ENCODE measurements around the gene SAMSN1. TPM values are rescaled to one million over a fixed set of nuclear protein-coding genes. Genes with fewer than 3 reads are reported as not detected.
"Not testable (repeated sequence)": the region's sequence is repeated elsewhere in the genome, so short reads cannot be mapped to it uniquely, and the experiment has no call there.

SAMSN1 gene
- total and polyA plus RNA-seq, 2 experiments from 2014 or later, result 0.82 to 1.7 TPM

DNA sequence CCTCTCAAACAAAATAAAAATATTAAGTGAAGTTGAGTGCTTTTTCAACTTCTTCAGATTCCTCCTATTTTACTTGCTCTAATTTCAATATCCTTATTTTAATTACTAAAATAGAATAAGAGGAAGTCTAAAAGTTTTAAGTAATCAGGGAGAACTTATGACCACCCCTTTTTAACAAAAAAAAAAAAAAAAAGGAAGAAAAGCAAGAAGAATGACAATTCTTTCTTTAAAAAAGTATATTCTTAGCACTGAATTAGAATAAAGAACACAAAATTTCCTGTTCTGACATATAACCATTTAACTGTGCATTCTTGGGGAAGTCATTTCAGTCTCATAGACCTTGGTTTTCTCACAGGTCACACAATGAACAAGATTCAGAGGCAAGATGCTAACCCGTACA is 46.8 kb downstream of the SAMSN1 start:
- no peaks in the 10 kb centered on the region for H3K27me3 ChIP-seq
- no peaks in the 10 kb centered on the region for H3K9me2 ChIP-seq (replicated peaks; ENCODE audit: insufficient read depth)
- WGBS (ENCODE audit: low lambda C conversion rate, missing lambda C conversion rate), result 94% methylated on average over 1 of the region's 1 CpG
- no peak for DNase-seq (ENCODE audit: low spot score)
- H4K20me1 ChIP-seq (ENCODE audit: insufficient read depth, poor library complexity, severe bottlenecking), result no peaks in the 10 kb centered on the region
- H3K4me2 ChIP-seq, result no peak overlapping the region
- no peak for TF ChIP-seq EZH2phosphoT487 (IDR thresholded peaks at IDR 0.05; ENCODE audit: low read depth, severe bottlenecking, unreplicated experiment)
- no peak overlapping the region for H3K4me3 ChIP-seq
- no peak overlapping the region for H3K27ac ChIP-seq
- H3K36me3 ChIP-seq (replicated peaks; ENCODE audit: insufficient read depth, low read depth), result no peaks in the 10 kb centered on the region
- H3K9me3 ChIP-seq (ENCODE audit: low read depth), result no peaks in the 10 kb centered on the region
- H2AFZ ChIP-seq, result no peak overlapping the region
- H3K79me2 ChIP-seq, result no peaks in the 10 kb centered on the region
- no peaks in the 10 kb centered on the region for H3K4me1 ChIP-seq (ENCODE audit: insufficient read depth)

DNA sequence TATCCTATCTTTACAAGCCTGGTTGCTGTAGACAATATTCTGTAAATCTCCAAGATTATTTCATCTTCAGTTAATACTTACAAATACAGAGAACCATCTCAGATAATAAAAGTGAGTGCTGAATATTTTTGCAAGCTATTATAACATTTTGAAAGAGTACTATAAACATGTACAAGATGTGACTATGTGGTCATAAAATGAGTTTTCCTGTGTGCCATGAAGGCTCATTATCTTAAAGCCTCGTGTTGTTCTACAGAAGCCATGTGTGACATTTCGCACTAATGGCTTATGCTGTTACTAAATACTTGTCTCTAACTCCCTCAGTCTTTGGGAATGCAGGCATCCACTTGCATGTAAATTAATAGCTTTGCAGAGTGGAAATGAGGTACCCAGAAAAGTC is 48.3 kb downstream of the SAMSN1 start:
- Histone ChIP-seq H3K36me3 (replicated peaks; ENCODE audit: insufficient read depth, low read depth) (no peaks in the 10 kb centered on the region), H2AFZ (no peak overlapping the region), H4K20me1 (ENCODE audit: insufficient read depth, poor library complexity, severe bottlenecking) (no peaks in the 10 kb centered on the region), H3K4me2 (no peak overlapping the region), H3K79me2 (no peaks in the 10 kb centered on the region), H3K9me3 (ENCODE audit: low read depth) (no peaks in the 10 kb centered on the region), H3K27ac (no peak overlapping the region), H3K4me1 (ENCODE audit: insufficient read depth) (no peaks in the 10 kb centered on the region), H3K27me3 (no peaks in the 10 kb centered on the region), H3K4me3 (no peak overlapping the region), H3K9me2 (replicated peaks; ENCODE audit: insufficient read depth) (no peaks in the 10 kb centered on the region)
- 74% methylated on average over 2 of the region's 2 CpGs for WGBS (ENCODE audit: low lambda C conversion rate, missing lambda C conversion rate)
- no peak for DNase-seq (ENCODE audit: low spot score)
- TF ChIP-seq EZH2phosphoT487 (IDR thresholded peaks at IDR 0.05; ENCODE audit: low read depth, severe bottlenecking, unreplicated experiment) (no peak), EZH2 (IDR thresholded peaks at IDR 0.05; ENCODE audit: borderline replicate concordance) (no peak)
- TF ChIP-seq, protein P1, sequence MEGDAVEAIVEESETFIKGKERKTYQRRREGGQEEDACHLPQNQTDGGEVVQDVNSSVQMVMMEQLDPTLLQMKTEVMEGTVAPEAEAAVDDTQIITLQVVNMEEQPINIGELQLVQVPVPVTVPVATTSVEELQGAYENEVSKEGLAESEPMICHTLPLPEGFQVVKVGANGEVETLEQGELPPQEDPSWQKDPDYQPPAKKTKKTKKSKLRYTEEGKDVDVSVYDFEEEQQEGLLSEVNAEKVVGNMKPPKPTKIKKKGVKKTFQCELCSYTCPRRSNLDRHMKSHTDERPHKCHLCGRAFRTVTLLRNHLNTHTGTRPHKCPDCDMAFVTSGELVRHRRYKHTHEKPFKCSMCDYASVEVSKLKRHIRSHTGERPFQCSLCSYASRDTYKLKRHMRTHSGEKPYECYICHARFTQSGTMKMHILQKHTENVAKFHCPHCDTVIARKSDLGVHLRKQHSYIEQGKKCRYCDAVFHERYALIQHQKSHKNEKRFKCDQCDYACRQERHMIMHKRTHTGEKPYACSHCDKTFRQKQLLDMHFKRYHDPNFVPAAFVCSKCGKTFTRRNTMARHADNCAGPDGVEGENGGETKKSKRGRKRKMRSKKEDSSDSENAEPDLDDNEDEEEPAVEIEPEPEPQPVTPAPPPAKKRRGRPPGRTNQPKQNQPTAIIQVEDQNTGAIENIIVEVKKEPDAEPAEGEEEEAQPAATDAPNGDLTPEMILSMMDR (IDR thresholded peaks at IDR 0.05; ENCODE audit: poor library complexity), result no peak

DNA sequence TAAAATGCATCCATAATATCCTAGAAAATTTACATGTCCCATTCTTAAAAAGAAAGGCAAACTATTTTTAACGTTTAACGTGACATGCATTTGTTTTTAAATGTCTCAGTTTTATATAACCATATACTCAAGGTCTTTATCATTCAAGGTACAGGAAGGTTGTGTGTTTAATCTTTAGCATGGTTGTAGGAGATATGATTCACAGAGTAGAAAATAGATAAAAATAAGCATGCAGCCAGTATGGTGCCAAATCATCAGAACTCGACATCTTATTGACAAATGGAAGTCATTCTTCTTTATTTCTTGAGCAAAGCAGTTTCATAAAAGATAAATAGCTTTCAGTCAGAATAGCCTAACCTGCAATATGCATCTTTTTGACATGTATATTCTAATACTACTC is 51.0 kb downstream of the SAMSN1 start:
- TF ChIP-seq, protein P1 (IDR thresholded peaks at IDR 0.05; ENCODE audit: poor library complexity), result no peak
- TF ChIP-seq EZH2phosphoT487 (IDR thresholded peaks at IDR 0.05; ENCODE audit: low read depth, severe bottlenecking, unreplicated experiment) (no peak), EZH2 (IDR thresholded peaks at IDR 0.05; ENCODE audit: borderline replicate concordance) (no peak)
- no peaks in the 10 kb centered on the region for H3K9me2 ChIP-seq (replicated peaks; ENCODE audit: insufficient read depth)
- no peaks in the 10 kb centered on the region for H3K4me1 ChIP-seq (ENCODE audit: insufficient read depth)
- H3K4me2 ChIP-seq, result no peak overlapping the region
- no peaks in the 10 kb centered on the region for H3K27me3 ChIP-seq
- H3K36me3 ChIP-seq (replicated peaks; ENCODE audit: insufficient read depth, low read depth), result no peaks in the 10 kb centered on the region
- DNase-seq (ENCODE audit: low spot score), result no peak
- H3K4me3 ChIP-seq, result no peak overlapping the region
- H3K79me2 ChIP-seq, result no peaks in the 10 kb centered on the region
- H3K27ac ChIP-seq, result no peak overlapping the region
- H4K20me1 ChIP-seq (ENCODE audit: insufficient read depth, poor library complexity, severe bottlenecking), result no peaks in the 10 kb centered on the region
- H2AFZ ChIP-seq, result no peak overlapping the region
- H3K9me3 ChIP-seq (ENCODE audit: low read depth), result no peaks in the 10 kb centered on the region
- WGBS (ENCODE audit: low lambda C conversion rate, missing lambda C conversion rate), result 93% methylated on average over 3 of the region's 3 CpGs

DNA sequence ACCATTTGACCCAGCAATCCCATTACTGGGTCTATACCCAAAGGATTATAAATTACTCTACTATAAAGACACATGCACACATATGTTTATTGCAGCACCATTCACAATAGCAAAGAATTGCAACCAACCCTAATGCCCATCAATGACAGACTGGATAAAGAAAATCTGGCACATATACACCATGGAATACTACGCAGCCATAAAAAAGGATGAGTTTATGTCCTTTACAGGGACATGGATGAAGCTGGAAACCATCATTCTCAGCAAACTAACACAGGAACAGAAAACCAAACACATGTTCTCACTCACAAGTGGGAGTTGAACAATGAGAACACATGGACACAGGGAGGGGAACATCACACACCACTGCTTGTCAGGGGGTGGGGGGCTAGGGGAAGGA is 51.9 kb downstream of the SAMSN1 start:
- not testable (repeated sequence) for H3K79me2 ChIP-seq; H3K27ac ChIP-seq; H3K4me2 ChIP-seq; H3K4me3 ChIP-seq; DNase-seq (ENCODE audit: low spot score); H2AFZ ChIP-seq; H3K27me3 ChIP-seq; H3K9me2 ChIP-seq (replicated peaks; ENCODE audit: insufficient read depth); H3K4me1 ChIP-seq (ENCODE audit: insufficient read depth); H4K20me1 ChIP-seq (ENCODE audit: insufficient read depth, poor library complexity, severe bottlenecking); H3K36me3 ChIP-seq (replicated peaks; ENCODE audit: insufficient read depth, low read depth); H3K9me3 ChIP-seq (ENCODE audit: low read depth)
- 89% methylated on average over 1 of the region's 1 CpG for WGBS (ENCODE audit: low lambda C conversion rate, missing lambda C conversion rate)
